Stimulated activated CD8-positive, alpha-beta memory T cell treated with anti-CD3 and anti-CD28 coated beads, Interleukin-12 subunit alpha, Interleukin-12 subunit beta, amount 100 ng/mL, for 24 hours (primary cell): ENCODE measurements around the gene KRTAP5-7.

ENCODE experiments used
- DNase-seq: peaks from one replicate; pipeline ENCODE4 v3.0.0-alpha.2; 2020; ENCODE audit errors: extremely low read depth

The KRTAP5-7 gene

DNA sequence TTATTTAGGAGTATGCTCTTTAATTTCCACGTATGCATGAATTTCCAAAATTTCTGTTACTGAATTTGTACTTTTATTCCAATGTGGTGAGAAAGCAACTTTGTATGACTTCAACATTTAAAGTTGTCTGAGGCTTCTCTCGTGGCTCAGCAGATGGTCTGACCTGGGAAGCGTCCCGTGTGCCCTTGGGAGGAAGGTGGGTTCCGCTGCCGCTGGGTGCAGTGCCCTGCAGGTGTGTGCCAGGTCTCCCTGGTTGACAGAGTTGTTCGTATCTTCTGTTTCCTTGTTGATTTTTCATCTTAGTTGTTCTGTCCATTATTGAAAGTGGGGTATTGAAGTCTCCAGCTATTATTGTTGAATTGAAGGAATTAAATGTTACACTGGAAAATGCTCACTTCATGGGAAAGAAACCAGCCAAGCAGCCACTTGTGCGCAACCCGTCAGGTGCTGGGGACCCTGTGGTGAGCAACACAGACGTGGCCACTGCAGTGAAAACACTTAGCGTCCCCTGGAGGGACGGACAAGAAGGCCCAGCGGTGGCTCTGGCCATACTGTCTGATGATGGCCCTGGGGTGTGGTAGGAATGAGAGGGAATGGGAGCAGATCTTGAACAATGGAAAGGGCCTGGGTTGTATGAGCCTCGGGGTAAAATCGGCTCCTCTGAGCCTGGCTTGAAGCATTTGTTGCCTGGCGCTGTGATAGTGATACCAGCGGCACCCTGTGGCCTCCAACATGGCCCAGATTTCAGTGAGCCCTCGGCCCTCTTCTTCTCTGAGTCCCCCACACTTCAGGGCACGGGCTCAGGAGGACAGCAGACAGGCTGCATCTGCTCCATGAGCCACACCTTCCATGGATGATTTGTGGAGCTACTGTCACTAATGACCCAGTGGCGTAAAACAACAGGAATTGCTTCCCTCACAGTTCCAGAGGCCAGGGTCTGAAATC, 31.5 kb upstream of the KRTAP5-7 start:
- DNase-seq, result no peak

DNA sequence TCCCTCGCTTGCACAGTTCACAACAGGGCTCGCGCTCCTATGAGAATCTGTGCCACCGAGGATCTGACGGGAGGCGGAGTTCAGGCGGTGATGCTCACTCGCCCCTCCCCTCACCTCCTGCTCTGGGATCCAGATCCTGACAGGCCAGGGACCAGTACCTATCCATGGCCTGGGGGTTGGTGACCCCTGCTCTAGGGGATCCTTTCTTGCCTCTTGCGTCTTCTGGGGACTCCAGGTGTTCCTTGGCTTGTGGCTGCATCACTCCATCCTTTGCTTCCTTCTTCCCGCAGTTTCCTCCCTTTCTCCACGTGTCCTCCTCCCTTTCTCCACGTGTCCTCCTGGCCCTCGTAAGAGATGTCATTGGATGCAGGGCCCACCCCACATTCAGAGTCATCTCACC, 30.6 kb upstream of the KRTAP5-7 start:
- DNase-seq, result no peak

DNA sequence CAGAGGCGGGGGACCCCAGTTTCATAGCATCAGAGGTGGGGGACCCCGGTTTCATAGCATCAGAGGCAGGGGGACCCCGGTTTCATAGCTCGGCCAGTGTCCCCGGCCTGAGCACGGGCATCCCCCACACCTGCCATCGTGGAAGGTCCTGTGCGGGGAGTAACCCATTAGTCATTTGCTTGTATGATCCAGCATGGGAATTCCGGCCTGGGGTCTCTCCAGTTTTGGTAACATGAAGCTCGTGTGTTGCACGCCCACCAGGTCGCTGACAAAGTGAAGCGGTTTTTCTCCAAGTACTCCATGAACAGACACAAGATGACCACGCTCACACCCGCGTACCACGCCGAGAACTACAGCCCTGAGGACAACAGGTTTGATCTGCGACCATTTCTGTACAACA, 29.0 kb upstream of the KRTAP5-7 start:
- DNase-seq, result no peak

DNA sequence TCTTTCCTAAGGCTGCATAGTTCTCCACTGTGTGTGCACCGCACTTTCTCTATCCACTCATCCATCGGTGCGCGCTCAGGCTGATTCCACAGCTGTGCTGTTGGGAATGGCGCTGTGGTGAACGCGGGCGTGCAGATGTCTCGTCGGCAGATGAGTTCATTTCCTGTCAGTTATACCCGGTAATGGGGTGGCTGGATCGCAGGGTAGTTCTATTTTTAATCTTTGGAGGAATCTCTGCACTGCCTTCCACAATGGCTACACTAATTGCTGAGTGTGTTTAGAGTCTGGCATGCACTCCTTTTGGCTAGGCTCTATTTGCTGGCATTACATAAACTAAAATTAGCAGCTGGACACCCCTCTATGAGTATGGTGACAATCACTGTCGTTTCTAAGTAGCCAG, 27.9 kb upstream of the KRTAP5-7 start:
- no peak for DNase-seq

DNA sequence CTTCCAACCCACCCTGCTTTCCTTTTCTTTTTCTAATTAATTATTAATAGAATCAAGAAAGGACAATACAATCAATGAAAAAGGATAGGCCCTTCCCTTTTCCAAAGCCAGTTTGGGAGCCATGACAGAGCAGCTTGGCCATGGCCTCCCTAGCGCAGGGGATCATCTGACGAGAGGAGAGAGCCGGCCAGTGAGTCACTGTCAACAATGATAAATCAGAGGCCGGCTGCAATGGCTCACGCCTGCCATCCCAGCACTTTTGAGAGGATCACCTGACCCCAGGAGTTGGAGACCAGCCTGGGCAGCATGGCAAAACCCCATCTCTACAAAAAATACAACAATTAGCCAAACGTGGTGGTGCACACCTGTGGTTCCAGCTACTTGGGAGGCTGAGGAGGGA, 27.5 kb upstream of the KRTAP5-7 start:
- DNase-seq, result no peak

DNA sequence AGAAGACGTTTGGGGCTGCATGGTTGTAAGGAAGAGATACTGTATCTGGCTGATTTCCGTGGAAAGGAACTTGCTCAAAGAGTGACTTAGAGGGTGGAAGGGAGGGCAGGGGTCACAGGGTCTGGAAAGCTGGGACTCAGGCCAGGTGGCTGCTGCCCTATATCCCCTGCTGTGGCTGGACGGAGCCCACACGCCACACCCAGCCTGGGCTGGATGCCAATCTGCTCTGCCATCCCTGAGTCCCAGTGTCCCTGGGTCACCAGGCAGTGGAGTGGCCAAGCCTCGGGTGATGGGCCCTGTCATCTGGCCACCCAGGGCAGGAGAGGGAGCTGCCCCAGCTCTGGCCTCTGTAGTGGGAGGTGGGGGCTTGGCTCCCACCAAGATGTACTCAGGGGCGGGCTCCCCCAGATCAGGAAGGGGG, 26.5 kb upstream of the KRTAP5-7 start:
- no peak for DNase-seq

DNA sequence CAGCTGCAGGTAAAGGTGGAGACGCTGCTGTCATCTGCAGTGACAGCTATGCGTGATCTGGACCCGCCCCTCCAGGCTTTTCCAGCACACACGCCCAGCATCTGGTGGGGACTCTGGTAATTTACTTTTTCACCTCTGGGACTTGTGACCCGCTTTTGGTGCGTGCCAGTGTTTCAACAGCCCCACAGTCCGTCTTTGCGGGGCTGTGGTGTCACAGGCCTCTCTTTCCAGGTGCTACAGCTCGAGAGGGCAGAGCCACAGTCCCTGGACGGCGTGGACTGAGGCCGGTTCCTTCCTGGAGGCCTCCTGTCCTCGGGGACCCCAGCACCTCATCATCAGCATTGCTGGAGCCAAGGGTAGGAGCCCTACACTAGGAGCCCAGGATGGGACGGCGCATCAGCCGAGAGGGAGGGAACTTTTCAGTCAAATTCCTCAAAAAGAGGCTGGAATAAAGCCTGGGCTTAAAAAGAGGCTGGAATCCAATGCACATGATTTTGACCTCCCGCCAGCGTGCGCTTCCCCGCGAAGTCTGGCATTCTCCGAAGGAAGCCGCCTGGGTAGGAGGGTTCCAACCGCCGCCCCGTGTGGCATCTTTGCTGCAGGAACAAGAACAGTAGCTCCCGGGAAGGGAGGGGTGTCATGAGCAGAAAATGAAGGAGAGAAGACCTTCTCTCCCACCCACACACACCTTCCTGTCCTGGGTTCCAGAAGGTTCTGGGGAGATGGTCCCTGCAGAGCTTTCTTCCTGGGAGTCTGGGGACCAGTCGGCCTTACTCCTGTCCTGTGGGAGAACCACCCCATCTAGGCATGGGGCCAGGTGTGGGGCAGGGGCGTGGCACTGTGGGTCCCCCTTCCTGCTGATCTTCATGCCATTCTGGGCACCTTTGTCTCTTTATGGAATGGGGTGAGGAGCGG, 25.7 kb upstream of the KRTAP5-7 start:
- DNase-seq, result no peak

DNA sequence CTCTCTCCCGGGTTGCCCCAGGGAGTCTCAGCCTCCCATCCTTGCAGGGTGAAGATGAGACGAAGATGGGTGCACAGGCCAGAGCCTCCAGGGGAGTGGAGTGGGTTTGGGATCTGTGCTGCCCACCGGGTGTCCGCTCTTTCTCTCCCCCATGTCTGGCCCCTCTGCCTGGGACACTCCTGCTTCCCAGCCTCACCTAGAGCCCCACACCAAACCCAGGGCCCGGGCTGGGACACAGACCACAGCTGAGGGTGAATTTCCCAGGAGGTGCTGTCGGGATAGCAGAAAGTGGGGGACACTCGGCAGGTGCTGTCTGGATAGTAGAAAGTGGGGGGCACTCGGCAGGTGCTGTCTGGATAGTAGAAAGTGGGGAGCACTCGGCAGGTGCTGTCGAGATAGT, 25.0 kb upstream of the KRTAP5-7 start:
- no peak for DNase-seq

DNA sequence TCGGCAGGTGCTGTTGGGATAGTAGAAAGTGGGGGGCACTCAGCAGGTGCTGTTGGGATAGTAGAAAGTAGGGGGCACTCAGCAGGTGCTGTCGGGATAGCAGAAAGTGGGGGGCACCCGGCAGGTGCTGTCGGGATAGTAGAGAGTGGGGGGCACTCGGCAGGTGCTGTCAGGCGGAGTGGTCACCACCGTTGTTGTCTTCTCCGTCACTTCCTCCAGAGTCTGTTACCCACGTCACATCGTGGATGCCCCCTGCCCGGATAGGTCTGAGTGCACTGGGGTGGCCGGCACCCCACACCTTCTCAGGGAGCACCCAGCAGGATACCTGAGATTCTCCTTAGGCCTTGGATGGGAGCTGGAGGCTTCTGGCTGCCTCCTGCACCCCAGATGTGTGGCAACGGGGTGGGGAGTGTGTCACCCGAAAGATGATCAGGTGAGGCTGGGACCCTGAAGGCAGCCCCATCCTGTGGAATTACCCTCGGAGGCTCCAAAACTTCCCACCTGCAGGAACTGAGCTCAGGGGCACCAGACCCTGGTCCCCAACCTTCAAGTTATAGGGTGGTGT, 24.1 kb upstream of the KRTAP5-7 start:
- DNase-seq, result no peak

DNA sequence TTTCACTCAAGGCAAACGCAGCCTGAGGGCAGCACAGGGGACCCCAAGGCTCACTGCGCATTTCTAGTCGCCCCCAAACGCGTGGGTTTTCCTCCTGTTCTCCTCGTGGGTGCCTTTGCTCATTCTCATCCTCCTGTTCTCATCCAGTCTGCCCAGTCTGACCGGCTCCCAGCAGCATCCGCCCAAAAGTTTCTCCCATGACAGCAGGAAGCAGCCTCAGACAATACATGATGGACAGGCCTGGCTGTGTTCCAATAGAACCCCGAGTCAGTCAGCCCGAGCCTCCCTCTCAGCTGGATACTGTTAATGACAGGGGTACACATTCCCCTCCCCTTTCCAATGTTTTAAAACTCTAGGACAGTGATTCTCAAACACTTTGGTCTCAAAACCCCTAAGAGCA, 22.5 kb upstream of the KRTAP5-7 start:
- no peak for DNase-seq

DNA sequence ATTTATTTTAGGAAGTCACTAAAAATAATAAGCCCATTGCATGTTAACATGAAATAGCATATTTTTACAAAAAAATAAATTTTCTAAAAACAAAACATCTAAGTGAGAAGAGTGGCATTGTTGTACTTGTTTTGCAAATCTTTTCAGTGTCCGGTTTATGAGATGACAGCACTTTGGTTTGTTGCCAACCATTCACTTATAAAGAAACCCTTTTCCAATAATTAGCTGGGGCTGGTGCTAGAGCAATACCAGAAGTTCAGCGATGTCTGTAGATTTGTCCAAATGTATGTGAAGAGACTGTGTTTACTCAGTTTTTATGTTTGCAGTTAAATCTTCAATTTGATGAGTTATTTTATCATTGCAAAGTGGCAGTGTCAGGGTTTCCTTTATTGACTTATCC, 22.1 kb upstream of the KRTAP5-7 start:
- DNase-seq, result no peak

DNA sequence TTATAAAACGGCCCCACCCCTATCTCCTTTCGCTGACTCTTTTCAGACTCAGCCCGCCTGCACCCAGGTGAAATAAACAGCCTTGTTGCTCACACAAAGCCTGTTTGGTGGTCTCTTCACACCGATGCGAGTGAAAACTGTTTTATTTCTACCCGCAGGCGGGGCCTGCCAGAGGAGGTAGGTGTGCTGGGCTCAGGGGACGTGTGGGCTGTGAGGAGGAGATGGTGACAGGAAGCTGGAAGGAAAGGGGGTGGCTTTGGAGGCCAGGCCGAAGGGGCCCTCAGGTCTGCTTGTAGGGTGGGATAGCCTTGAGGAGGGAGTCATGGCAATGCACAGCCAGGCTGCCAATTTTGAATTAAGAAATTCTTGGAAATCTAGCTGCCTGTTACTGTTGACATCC, 21.3 kb upstream of the KRTAP5-7 start:
- no peak for DNase-seq

DNA sequence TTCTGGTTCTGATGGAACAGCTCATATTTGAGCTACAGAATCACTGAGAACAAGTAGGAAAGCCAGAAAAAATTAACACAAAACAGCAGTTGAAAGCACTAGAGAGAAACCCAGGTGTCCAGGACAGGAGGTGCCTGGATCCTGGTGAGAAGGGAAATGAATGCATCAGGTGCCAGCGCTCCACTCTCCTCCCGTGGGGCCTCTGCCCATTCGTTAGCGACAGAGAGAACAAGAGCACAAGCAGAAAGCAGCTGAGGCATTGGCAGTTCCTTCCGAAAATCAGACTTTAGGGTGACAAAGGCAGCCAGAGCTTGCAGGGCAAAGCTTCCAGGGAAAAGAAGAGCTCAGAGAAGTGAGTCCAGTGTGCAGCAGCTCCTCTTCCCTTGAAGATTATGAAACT, 20.0 kb upstream of the KRTAP5-7 start:
- no peak for DNase-seq

DNA sequence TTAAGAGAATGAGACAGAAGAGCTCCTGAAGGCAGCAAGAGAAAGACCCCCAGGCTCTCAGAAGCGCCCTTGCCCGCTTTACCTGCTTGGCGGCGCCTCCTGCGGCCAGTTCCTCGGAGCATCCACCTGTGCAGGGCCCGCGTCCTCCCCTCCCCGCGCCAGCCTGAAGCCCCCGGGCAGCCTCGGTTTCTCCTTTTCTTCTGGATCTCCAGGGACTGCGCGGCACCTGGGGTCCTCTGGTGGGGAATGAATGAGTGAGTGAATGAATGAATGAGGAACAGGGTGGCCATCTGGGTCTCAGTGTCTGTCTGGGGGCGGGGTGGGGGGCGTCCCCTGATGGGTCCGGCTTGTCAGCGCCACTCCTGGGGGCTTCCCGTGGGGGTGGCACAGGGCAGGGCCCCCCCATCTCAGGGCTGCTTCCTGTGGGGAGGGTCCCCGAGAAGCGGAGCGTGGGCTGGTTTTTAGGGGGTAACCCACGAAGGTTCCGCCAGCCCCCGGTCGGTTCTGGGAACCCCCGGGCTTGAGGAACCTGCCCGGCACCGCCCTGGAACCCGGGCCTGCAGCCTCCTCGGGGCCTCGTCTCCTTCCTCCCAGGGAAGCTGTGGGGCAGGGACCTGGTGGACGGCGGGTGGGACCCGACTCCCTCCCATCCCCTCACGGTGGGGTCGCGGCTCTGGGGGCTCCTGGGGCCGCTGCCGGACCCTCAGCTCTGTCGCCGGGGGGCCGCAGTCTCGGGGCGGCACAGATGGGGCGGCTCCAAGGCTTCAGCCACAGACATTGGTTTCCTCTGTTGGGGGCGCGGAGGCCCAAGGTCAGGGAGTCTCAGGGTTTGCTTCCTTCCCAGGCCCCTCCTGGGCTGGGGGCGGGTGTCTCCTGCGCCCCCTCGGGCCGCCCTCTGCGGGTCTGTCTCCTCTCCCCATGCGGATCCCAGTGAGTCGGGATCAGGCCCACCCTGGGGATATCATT, 8.3 kb upstream of the KRTAP5-7 start:
- DNase-seq, result no peak

DNA sequence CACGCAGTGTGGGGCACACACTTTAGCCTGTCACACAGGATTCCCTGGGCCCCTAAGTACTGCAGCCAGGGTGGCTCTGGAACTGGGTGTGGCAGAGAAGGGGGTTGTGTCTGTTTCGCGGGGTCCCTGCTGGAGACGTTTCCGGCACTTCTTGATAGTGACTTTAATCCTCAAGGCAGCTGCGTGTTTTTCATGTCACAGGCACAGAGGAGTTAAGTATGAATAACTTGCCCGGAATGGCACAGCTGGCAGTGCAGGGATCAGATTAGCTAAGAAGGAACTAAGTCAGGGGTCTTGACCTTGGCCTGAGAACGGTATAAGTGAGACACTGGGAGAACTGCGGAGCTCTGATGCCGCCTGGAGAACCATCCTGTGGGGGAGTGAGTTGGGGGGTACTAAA, 7.5 kb upstream of the KRTAP5-7 start:
- DNase-seq, result no peak

DNA sequence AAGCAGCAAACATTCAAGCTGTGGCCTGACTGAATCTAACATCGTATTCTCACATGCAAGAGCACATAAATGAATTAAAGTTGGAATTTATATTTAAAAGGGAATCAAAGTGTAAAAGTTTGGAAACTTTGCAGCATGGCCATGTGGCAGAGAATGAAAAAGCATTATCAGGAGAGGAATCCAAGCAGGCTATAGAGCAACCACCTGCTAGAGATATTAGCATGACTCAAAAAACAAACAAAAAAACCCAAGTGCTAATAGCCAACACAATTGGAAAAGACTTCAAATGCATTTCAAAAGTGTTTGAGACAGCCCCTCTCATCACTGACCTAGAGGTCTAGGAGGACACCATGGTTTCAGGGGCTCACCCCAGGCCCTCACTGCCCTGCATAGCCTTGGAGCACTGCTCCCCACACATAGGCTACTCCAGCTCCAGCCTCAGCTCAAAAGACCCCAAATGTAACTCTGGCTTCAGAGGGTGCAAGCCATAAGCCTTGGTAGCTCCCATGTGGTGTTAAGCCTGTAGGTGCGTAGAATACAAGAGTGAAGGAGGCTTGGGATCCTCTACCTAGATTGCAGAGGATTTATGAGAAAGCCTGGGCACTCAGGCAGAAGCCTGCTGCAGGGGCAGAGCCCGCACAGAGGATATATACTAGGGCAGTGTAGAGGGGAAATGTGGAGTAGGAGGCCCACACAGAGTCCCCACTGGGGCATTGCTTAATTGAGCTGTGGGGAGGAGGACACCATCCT, 1.7 kb upstream of the KRTAP5-7 start:
- no peak for DNase-seq

DNA sequence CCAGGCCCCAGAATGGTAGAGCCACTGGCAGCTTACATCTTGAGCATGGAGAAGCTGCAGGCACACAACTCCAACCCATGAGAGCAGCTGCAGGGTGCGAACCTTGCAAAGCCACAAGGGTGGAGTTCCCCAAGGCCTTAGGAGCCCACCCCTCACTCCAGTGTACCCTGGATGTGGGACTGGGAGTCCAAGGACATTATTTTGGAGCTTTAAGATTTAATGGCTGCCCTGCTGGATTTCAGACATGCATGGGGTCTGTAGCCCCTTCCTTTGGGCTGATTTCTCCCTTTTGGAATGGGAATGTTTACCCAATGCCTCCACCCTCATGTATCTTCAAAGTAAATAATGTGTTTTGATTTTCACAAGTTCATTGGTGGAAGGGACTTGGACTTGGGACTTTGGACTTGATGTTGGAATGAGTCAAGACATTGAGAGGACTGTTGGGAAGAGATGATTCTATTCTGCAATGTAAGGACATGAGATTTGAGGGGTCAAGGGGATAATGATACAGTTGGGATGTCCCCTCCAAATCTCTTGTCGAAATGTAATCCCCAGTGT, 1.1 kb upstream of the KRTAP5-7 start:
- no peak for DNase-seq

DNA sequence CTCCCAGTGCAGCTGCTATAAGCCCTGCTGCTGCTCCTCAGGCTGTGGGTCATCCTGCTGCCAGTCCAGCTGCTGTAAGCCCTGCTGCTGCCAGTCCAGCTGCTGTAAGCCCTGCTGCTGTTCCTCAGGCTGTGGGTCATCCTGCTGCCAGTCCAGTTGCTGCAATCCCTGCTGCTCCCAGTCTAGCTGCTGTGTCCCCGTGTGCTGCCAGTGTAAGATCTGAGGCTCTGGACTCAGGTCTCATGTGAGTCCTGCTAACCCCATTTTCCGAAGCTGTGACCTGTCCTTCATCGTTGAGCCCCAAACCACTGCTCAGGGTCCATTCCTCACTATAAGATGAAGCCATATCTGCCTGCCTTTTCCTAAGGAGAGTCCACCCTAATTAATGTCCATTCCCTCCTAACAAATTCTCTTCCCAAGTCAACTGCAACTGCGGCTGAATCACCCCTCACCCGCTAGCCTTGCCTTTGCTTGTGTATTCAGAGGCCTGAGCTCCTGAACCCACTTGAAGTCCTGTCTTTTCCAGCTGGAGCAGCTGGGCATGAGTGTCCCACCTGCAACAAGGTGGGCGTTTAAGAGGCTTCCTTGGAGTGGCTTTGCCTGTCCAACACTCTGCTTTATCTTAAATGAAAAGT, 626 bp downstream of the KRTAP5-7 start:
- no peak for DNase-seq

DNA sequence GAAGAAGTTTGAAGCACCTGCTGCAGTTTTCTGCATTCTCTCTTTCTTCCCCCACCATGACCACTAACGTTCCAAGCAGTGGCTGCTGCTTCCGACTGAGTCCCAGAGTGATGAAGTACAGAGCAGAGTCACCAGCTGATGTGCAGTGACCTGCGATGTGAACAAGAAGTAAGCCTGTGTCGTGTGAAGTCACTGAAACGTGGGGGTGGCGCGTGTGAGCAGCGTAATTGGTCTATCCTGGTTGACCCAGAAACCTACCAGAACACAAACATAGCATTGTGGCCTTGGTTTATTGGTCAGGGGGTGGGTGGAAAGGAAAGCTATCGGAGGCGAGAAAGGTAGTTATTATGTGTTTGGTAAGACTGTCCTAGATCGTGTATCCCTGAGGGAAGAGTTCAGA, 3.5 kb downstream of the KRTAP5-7 start:
- no peak for DNase-seq
